Measurements from ENCODE around the gene COX6A2. TPM values are rescaled to one million over a fixed set of nuclear protein-coding genes. Genes with fewer than 3 reads are reported as not detected.
"Not testable (repeated sequence)": the region's sequence is repeated elsewhere in the genome, so short reads cannot be mapped to it uniquely, and the experiment has no call there.

COX6A2 gene
- polyA plus RNA-seq, 1 experiment = not detected

- CTCF ChIA-PET = interaction anchor here (0.7 kb wide), 1 partner anchor 437 kb away, joined by 3 read pairs; the partner anchor contains the start of gene HSD3B7
- POLR2A ChIA-PET = no interaction called here
These were observed 6.6 kb downstream of the COX6A2 start for GRCh38 chr16:31421587-31421986.

GRCh38 chr16:31420037-31420436 lies 8.1 kb downstream of the COX6A2 start:
- no peak for DNase-seq (ENCODE audit: low read depth)
- ChIA-PET CTCF (interaction anchor here (1.5 to 1.7 kb wide), 2 partner anchors 22 to 41 kb away, joined by 3 to 4 read pairs; partner anchors contain the start of gene ZNF843), POLR2A (no interaction called here)
- Histone ChIP-seq H3K36me3 (ENCODE audit: control insufficient read depth, insufficient read depth, low read length) (no peaks in the 10 kb centered on the region), H3K27me3 (ENCODE audit: control insufficient read depth, insufficient read depth, low read length) (peaks cover 2% of the 10 kb centered on the region; the same call in 1 of the 2 replicates), H3K4me3 (ENCODE audit: low read depth, low read length) (no peak overlapping the region)
- no peak for TF ChIP-seq CTCF (IDR thresholded peaks at IDR 0.05; ENCODE audit: insufficient read depth, low read depth, low read length)

More at GRCh38 chr16:31421587-31421986, 6.6 kb downstream of the COX6A2 start:
- H3K36me3 ChIP-seq (ENCODE audit: control insufficient read depth, insufficient read depth, low read length) = no peaks in the 10 kb centered on the region
- H3K27me3 ChIP-seq (ENCODE audit: control insufficient read depth, insufficient read depth, low read length) = peaks cover 2% of the 10 kb centered on the region; the same call in 1 of the 2 replicates
- DNase-seq (ENCODE audit: low read depth) = no peak
- no peak overlapping the region for H3K4me3 ChIP-seq (ENCODE audit: low read depth, low read length)
- TF ChIP-seq CTCF (IDR thresholded peaks at IDR 0.05; ENCODE audit: insufficient read depth, low read depth, low read length) = no peak

GRCh38 chr16:31417916-31418315 lies 10.2 kb downstream of the COX6A2 start:
- no peak for DNase-seq (ENCODE audit: low read depth)
- Histone ChIP-seq H3K4me3 (ENCODE audit: low read depth, low read length) (no peak overlapping the region), H3K27me3 (ENCODE audit: control insufficient read depth, insufficient read depth, low read length) (no peaks in the 10 kb centered on the region; the same call in 1 of the 2 replicates), H3K36me3 (ENCODE audit: control insufficient read depth, insufficient read depth, low read length) (no peaks in the 10 kb centered on the region)
- POLR2A ChIA-PET = no interaction called here
- CTCF ChIA-PET = no interaction called here
- TF ChIP-seq CTCF (IDR thresholded peaks at IDR 0.05; ENCODE audit: insufficient read depth, low read depth, low read length) = no peak

- CTCF ChIA-PET = interaction anchor here (1.3 kb wide), 1 partner anchor 9 kb away, joined by 6 read pairs; no protein-coding TSS in a partner anchor
- H3K4me3 ChIP-seq (ENCODE audit: low read depth, low read length); H3K27me3 ChIP-seq (ENCODE audit: control insufficient read depth, insufficient read depth, low read length); POLR2A ChIA-PET; H3K36me3 ChIP-seq (ENCODE audit: control insufficient read depth, insufficient read depth, low read length); DNase-seq (ENCODE audit: low read depth): not testable (repeated sequence)
These were observed 11.1 kb downstream of the COX6A2 start for GRCh38 chr16:31417036-31417435.

GRCh38 chr16:31416371-31416770 lies 11.8 kb downstream of the COX6A2 start:
- H3K36me3 ChIP-seq (ENCODE audit: control insufficient read depth, insufficient read depth, low read length) = no peaks in the 10 kb centered on the region
- H3K4me3 ChIP-seq (ENCODE audit: low read depth, low read length) = no peak overlapping the region
- TF ChIP-seq CTCF (IDR thresholded peaks at IDR 0.05; ENCODE audit: insufficient read depth, low read depth, low read length) = no peak
- DNase-seq (ENCODE audit: low read depth) = no peak
- ChIA-PET CTCF (interaction anchor here (1.3 kb wide), 1 partner anchor 10 kb away, joined by 6 read pairs; no protein-coding TSS in a partner anchor), POLR2A (no interaction called here)
- H3K27me3 ChIP-seq (ENCODE audit: control insufficient read depth, insufficient read depth, low read length) = peaks cover under 1% of the 10 kb centered on the region; the same call in 1 of the 2 replicates

GRCh38 chr16:31414706-31415105 lies 13.5 kb downstream of the COX6A2 start:
- Histone ChIP-seq H3K27me3 (ENCODE audit: control insufficient read depth, insufficient read depth, low read length) (peaks cover 2% of the 10 kb centered on the region; the same call in 1 of the 2 replicates), H3K4me3 (ENCODE audit: low read depth, low read length) (no peak overlapping the region), H3K36me3 (ENCODE audit: control insufficient read depth, insufficient read depth, low read length) (no peaks in the 10 kb centered on the region)
- ChIA-PET POLR2A (no interaction called here), CTCF (no interaction called here)
- DNase-seq (ENCODE audit: low read depth) = no peak
- TF ChIP-seq CTCF (IDR thresholded peaks at IDR 0.05; ENCODE audit: insufficient read depth, low read depth, low read length) = no peak

All from BJ (cell line).